Stimulated activated CD4-positive, alpha-beta T cell treated with anti-CD3 and anti-CD28 coated beads, Interleukin-2, amount 100 ng/mL, for 48 hours (primary cell): ENCODE measurements around the gene USP31.

Source experiments
- DNase-seq, 2 donors: peaks; one replicate each; pipeline ENCODE4 v3.0.0-alpha.2; 2020

USP31 gene

DNA sequence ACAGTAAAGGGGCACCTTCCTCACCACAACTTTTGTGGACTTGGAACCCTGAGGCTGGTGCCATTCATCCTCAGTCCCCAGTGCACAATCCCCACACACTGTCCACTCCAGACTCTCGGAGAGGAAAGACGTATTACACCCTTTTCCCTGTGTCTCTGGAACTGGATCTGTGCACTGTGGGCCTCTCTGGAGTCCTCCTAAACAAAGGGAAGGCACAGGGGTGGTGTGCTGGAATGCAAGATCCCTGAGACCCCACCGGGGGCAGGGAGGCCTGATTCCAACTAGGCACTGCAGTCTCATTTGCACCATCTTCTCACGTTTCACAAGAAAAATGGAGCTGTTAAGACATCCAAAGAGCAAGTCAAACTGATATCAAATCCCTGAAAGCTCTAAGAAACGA, 89.8 kb downstream of the USP31 start:
- no peak for DNase-seq

DNA sequence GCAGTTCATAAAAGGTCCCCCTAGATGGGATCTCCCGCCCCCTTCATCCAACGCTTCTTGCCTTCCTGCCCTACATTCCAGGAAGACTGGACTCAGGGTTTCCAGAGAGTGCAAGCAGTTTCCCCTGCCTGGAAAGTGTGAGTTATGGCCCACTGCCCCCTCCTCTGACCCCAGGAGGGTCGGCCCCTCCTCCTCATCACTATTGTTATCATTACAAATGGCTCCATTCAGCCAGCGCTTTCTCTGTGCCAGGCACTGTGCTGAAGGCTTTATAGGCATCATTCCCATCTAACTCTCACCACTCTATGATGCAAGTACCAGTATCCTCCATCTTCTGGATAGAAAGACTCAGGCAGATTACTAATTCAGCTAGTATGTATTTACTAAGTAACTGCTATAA, 90.7 kb downstream of the USP31 start:
- DNase-seq: no peak

GRCh38 chr16:23057013-23057596, 92.1 kb downstream of the USP31 start:
- DNase-seq: no peak

DNA sequence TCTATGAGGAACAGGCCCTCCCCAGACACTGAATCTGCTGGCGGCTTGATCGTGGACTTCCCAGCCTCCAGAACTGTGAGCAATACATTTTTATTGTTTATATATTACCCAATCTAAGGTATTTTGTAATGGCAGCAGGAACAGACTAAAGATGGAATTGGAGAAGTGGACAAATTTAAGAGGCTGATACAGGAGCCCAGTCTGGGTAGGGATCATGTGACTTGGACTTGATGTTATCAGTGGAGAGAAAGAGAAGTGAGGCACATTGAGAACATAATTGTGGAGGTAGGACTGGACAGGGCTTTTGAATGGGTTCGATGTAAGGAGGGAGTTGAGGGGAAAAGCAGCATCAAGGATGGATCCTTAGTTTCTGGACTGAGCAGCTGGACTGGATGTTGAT, 93.8 kb downstream of the USP31 start:
- DNase-seq: no peak

GRCh38 chr16:23052908-23053580, 96.2 kb downstream of the USP31 start:
- DNase-seq: no peak

- DNase-seq: no peak
Measured at GRCh38 chr16:23052221-23052620, 97.0 kb downstream of the USP31 start.

DNA sequence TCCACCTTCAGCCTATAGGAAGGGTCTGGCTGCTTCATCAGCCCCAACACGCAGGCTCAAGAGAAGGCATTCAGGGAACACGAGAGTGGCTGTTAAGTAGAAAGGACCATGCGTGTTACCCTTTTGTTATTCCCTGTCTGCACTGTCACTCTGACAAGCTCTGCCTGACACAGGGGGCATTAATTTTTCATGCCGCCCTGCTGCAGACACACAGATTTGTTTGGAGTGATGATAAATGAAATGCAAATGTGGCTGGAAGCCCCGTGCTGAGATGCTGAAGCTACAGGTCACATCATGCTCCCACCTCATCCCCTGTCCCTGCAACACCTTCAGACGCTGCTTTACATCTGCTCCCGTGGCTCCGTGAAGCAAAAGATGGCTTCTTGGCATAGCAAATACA, 97.7 kb downstream of the USP31 start:
- no peak for DNase-seq

DNA sequence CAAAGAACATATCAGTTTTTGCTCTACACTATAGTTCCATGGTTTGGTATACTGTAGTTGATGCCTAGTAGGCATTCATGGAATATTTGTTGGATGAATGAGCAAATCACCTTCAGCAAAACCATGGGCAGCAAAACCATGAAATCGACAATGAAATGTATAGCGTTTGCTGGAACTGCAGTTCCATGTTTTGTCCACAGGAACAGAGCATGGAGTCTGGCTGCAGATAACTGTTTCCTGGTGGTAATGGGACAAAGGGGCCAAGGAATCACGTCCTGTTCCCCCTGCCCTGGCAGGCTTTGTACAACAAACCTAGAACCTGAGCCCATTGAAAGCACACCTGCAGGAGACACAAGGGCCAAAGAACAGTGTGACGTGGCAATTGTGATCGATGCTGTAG, 101.1 kb downstream of the USP31 start:
- DNase-seq: no peak

GRCh38 chr16:23045025-23045424, 104.2 kb downstream of the USP31 start:
- DNase-seq: no peak

DNA sequence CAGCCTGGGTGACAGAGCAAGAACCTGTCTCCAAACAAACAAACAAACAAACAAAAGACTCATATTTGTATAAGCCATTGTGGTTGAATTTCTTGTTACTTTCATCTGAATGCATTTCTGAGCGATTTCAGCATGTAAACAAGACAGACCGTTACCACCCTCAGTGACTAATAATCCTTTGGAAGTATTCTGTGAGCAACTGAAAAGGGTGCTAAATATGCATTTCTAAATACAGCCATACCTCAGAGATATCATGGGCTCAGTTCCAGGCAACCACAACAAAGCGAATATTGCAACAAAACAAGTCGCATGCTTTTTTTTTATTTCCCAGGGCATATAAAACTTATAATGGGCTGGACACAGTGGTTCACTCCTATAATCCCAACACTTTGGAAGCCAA, 109.0 kb downstream of the USP31 start:
- DNase-seq: no peak

DNA sequence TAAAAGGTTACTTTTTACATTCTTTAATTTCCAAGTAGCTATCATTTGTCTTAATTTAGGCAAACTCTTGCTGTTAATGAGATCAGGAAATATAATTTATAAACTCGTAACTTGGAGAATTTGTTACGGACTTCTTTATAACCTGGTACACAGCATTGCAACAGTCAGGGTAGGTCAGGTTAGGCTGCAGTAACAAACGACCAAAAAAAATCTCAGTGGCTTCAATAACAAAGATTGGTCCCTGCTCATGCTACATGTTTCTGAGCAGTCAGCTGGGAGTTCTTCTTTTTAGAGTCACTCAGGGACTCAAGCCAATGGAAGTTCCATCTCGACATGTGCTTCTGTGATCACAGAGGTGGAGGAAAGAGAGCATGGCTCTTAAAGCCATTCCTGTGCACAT, 110.1 kb downstream of the USP31 start:
- no peak for DNase-seq

GRCh38 chr16:23035240-23035639, 114.0 kb downstream of the USP31 start:
- DNase-seq: no peak

GRCh38 chr16:23031508-23032098, 117.6 kb downstream of the USP31 start:
- DNase-seq: no peak

DNA sequence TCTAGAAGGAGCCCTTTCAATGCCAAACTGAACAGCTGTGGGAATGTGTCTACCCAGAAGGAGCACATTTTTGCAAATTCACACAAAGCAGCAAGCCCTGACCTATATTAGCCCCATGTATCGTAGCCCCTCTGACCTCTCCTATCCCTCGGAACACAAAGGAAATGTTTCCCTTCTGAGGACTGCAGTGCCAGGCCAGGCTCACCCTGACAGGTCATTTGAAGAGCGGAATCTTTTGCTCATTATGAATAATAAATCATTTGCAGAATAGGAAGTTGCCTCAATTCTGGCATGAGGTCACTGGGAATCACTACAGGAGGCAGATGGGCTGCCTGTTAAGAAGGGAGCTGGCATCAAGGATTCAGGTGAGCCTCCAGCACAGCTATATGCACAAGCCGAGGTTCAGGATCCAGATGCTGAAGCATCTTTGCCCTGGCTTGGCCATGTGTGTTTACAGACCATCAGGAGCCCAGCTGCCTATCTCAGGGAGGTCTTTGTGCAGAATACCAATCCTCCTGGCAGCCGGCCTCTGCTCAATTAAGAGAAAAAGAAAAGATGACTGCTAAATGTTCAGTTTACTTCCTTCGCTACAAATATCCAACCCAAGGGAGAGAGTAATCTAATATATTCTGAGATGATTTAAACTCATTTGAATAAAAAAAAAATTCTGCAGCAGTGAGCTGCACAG, 119.4 kb downstream of the USP31 start:
- DNase-seq: no peak

DNA sequence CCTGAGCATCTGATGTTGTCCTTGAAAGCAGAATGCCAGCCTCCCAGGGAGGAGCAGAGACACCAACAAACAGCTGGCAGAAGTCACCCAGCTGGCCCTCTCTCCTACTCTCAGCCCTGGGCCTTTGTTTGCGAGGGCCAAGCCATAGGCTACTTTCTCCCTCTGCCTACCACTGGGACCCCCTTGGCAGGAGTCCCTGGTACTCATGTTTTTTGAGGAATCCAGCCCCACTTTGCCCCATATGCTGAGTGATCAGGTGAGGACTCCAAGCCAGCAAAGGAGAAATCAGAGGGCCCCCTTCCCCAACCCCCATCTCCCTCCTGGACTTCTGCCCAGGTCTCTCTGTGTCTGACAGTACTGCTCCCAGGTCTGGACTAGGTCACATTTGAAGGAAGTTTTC, 121.9 kb downstream of the USP31 start:
- no peak for DNase-seq

DNA sequence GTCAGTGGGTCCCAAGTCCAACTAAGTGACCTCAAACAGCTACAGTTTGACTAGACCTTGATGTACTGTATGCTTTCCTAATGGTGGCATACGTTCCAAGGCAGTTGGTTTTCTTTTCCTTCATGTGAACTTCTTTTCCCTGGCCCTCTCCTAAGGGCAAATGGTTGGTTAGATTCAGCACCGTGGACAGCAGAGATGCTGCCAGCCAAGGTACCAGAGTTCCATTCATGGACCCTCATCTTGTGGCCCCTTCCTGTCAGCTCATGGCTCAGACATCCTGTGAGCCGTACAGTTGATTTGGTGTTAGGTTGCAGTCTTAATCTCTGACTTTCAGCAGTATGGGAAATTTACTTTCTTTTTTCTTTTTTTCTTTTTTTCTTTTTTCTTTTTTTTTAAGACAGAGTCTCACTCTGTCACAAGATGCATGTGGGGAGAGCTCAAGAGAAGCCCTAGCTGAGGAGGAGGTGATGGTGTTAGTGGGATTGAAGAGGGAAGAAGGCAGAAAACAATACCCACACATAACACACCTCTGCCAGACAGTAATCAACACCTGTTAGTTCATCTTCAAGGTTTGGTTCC, 122.4 kb downstream of the USP31 start:
- DNase-seq: no peak

DNA sequence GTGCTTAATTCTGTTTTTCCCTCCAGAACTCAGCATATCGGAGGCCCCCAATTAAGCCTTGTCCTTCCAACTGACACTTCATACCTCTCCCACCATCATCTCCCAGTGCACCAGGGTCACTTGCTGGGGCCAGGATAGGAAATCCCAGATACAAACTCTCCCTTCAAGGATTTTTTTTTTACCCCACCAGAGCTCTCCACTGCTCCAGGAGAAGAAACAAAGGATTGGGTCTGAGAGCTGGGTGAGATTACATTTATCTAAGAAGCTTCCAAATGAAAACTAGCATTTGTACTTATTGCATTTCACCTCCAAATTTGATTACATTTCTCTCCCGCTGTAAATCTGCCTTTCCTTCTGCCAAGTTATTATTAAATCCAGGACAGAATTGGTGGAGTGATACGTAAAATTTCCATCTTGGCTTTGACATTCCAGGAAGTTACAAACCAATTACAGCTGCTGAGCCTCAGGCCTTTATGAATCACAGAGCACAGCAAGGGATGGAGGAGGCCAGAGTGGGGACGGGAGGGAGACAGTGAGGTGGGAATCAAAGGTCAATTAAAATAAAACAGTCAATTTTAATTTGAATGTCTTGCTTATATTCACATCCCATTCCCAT, 123.5 kb downstream of the USP31 start:
- DNase-seq: no peak

GRCh38 chr16:23024044-23024443, 125.2 kb downstream of the USP31 start:
- DNase-seq: no peak

DNA sequence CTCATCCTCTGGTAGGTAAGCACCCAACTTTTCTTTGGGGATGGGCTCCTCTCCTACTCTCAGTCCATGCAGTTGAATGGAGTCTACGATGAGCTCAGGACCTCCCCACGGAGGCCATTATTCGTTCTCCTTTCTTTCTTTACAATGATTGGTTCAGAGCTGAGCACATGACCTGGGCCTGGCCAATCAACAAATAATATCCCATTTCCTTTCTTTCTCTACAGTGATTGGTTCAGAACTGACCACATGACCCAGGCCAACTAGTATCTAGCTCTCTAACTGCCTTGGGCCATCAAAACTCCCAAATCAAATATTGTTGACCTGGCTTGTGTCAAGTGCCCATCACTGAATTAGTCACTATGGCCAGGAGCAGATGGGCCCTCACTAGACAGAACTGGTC, 129.2 kb downstream of the USP31 start:
- DNase-seq: no peak

DNA sequence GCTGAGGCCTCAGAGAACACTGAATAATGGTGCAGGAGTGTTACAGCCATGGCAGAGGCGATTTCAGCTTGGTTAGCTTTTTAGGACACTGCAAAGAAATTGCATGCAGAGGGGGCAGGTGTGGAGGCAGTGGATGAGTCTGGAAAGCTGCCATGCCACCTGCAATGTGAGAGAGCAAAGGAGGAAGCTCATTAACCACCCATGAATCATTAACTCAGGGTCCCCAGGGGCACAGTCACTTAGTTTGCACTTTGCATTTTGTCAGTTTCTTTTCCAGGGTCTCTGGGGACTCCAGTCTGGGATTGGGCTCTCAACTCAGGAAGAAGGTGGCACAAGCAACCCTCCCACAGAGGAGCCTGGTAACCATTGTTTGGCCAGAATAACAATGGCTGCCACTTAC, 132.9 kb downstream of the USP31 start:
- no peak for DNase-seq

GRCh38 chr16:23015580-23015979, 133.7 kb downstream of the USP31 start:
- DNase-seq: no peak

DNA sequence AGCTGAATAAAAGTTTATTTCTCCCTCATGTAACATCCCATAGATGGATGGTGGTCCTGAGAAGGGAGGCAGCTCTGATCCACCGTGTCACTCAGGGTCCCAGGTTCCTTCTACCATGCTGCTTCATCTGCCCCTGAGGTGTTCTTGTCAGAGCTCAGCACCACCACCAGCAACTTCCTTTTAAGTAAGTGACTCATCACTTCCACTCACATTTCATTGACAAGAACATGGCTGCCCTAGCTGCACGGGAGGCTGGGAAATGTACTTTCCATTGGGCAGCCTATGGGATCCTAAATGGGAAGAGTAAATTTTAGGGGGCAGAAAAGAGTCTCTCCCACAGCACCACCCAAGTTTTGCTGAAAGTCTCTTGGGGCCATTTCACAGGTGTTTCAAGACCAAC, 134.7 kb downstream of the USP31 start:
- no peak for DNase-seq
